KOPT-K1 (cell line): ENCODE data around the gene HTRA3.
"Not testable (repeated sequence)": the region's sequence is repeated elsewhere in the genome, so short reads cannot be mapped to it uniquely, and the experiment has no call there.

Source experiments
- H3K27ac ChIP-seq: fragments of 200-600 bp; sonication (generic); 2 replicates; pipeline ENCODE4 v1.5.1; 2016; ENCODE audit warnings: antibody characterized with exemption, mild to moderate bottlenecking, low read depth, low read length; ENCODE audit not compliant: poor library complexity, severe bottlenecking
- H3K36me3 ChIP-seq: fragments of 200-600 bp; sonication (generic); 2 replicates; pipeline ENCODE4 v1.5.1; 2017; ENCODE audit warnings: antibody characterized with exemption, mild to moderate bottlenecking, low read length, moderate library complexity; ENCODE audit not compliant: insufficient read depth
- H3K9me3 ChIP-seq: fragments of 200-600 bp; sonication (generic); 2 replicates; pipeline ENCODE4 v1.5.1; 2017; ENCODE audit warnings: antibody characterized with exemption, low read length, mild to moderate bottlenecking; ENCODE audit not compliant: insufficient read depth, poor library complexity, severe bottlenecking

The HTRA3 gene

GRCh38 chr4:8343262-8343966 lies 73.9 kb downstream of the HTRA3 start:
- no peaks in the 10 kb centered on the region for H3K36me3 ChIP-seq
- H3K9me3 ChIP-seq = no peaks in the 10 kb centered on the region
- H3K27ac ChIP-seq = no peak overlapping the region

GRCh38 chr4:8343967-8344331 lies 74.4 kb downstream of the HTRA3 start:
- no peaks in the 10 kb centered on the region for H3K36me3 ChIP-seq
- H3K9me3 ChIP-seq = no peaks in the 10 kb centered on the region
- no peak overlapping the region for H3K27ac ChIP-seq

GRCh38 chr4:8344377-8344776 lies 74.8 kb downstream of the HTRA3 start:
- no peaks in the 10 kb centered on the region for H3K36me3 ChIP-seq
- H3K9me3 ChIP-seq = no peaks in the 10 kb centered on the region
- H3K27ac ChIP-seq = no peak overlapping the region

- no peak overlapping the region for H3K27ac ChIP-seq
- no peaks in the 10 kb centered on the region for H3K36me3 ChIP-seq
- no peaks in the 10 kb centered on the region for H3K9me3 ChIP-seq
Measured at GRCh38 chr4:8345053-8345945, 75.7 kb downstream of the HTRA3 start.

- Histone ChIP-seq H3K27ac (no peak overlapping the region), H3K36me3 (no peaks in the 10 kb centered on the region), H3K9me3 (no peaks in the 10 kb centered on the region)
Measured at GRCh38 chr4:8345946-8346814, 76.6 kb downstream of the HTRA3 start.

DNA sequence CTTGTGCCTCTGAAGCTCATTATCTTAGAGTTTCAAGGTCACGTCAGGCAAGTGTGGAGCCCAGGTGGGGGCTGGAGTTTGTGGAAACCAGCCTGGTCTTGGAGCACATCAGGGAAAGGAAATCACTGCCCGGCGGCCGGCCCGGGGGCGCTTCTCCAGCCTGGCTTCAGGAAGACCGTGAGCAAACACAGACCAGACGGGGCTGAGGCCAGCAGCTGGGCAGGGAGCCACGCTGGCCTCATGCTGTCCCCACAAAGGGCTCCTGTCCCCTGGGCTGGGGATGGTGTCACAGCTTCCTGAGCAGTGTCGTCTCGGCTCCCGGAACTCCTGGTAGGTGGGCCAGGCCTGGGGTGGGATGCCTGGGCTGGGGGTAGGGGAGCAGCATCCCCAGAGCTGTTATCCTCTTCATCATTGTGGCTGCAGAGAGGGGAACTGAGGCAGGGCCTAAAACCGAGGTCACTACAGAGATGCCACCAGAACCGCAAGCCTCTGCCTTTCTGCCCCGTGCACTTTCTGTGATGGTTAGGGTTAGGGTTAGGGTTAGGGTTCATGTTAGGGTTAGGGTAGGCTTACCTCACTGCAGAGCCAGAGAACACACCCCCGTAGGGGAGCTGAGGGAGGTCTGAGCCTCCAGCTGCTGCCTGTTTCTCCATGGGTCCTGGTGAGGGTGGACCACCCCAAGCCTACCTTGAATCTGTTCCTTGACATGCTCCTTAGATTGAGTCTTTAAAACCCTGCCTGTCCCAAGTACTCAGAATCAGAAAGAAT lies 77.5 kb downstream of the HTRA3 start:
- Histone ChIP-seq H3K36me3 (no peaks in the 10 kb centered on the region), H3K27ac (no peak overlapping the region), H3K9me3 (no peaks in the 10 kb centered on the region)

DNA sequence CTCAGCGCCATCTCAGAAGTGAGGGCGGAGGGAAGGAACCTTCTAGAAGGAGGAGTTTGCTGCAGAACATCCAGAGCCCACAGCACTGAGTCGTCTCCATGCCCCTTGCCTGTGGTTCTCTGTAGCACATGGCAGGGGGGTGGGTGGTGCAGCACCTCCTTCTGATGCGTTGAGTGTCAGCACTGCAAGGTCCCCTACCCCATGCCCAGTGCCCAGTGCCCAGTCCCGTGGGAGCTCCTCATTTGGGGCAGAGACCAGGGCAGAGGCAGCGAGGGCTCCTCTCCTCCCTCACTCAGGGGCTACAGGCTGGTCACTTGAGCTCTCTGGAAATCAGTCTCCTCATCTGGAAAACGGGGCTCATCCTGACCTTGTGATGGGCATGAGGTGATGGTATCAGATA lies 78.1 kb downstream of the HTRA3 start:
- H3K36me3 ChIP-seq = no peaks in the 10 kb centered on the region
- no peak overlapping the region for H3K27ac ChIP-seq
- H3K9me3 ChIP-seq = no peaks in the 10 kb centered on the region

DNA sequence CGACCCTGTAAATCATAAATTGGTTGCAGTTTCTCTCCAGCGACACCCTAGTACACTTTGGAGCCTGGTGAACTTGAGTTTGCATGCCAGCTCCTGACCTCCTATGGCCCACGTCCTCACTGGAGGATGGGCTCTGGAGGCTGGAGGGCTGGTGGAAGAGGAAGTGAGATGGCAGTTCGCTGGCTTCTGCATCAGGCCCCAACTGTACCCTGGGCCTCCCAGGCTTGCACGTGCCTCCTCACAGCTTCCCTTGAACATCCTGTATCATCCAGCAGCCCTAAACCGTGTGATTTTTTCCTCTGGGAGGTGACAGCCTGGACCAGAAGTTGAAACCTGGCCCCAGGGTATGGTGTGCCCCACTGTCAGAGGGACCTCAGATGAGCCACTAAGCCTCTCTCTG lies 78.5 kb downstream of the HTRA3 start:
- H3K27ac ChIP-seq = no peak overlapping the region

GRCh38 chr4:8349236-8349635 lies 79.7 kb downstream of the HTRA3 start:
- not testable (repeated sequence) for H3K9me3 ChIP-seq, H3K27ac ChIP-seq, H3K36me3 ChIP-seq

More for the DNA sequence above, 78.5 kb downstream of the HTRA3 start:
- no peaks in the 10 kb centered on the region for H3K9me3 ChIP-seq
- no peaks in the 10 kb centered on the region for H3K36me3 ChIP-seq

GRCh38 chr4:8349664-8350236 lies 80.2 kb downstream of the HTRA3 start:
- H3K36me3 ChIP-seq = no peaks in the 10 kb centered on the region
- no peak overlapping the region for H3K27ac ChIP-seq
- no peaks in the 10 kb centered on the region for H3K9me3 ChIP-seq

DNA sequence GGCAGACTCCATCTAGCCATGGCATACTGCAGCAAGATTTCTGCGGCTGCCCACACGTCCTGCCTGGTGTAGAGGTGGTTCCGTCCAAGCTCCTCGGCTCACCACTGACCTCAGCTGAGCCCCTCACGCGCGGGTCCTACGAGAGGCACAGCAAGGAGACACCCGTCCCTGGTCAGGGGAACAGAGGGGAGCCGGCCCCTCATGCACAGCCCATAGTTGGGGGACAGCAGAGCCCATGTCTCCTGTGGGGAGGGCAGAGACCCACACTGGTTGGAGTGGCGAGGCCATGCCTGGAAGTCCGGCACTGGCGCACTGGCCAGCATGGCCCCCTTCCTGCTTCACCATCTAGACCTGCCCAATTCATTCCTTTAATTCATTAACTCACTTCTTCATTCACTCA lies 80.8 kb downstream of the HTRA3 start:
- Histone ChIP-seq H3K27ac (no peak overlapping the region), H3K9me3 (no peaks in the 10 kb centered on the region), H3K36me3 (no peaks in the 10 kb centered on the region)

GRCh38 chr4:8350841-8351461 lies 81.4 kb downstream of the HTRA3 start:
- no peak overlapping the region for H3K27ac ChIP-seq

GRCh38 chr4:8351931-8352367 lies 82.4 kb downstream of the HTRA3 start:
- H3K9me3 ChIP-seq = no peaks in the 10 kb centered on the region
- no peak overlapping the region for H3K27ac ChIP-seq

More at GRCh38 chr4:8350841-8351461, 81.4 kb downstream of the HTRA3 start:
- H3K9me3 ChIP-seq = no peaks in the 10 kb centered on the region
- H3K36me3 ChIP-seq = no peaks in the 10 kb centered on the region

More at GRCh38 chr4:8351931-8352367, 82.4 kb downstream of the HTRA3 start:
- H3K36me3 ChIP-seq = no peaks in the 10 kb centered on the region
